Measurements from ENCODE around the gene CKS2.

The CKS2 gene

GRCh38 chr9:89353989-89354388 is 43.0 kb downstream of the CKS2 start:
- no peak for DNase-seq (ENCODE audit: low read depth)
- no peak overlapping the region for H3K4me3 ChIP-seq (ENCODE audit: low read depth, low read length)
- TF ChIP-seq MYC (IDR thresholded peaks at IDR 0.05; ENCODE audit: low read depth, low read length) (no peak), POLR2A (IDR thresholded peaks at IDR 0.05; ENCODE audit: extremely low read depth, insufficient read length) (no peak)
- TF ChIP-seq, protein P1, sequence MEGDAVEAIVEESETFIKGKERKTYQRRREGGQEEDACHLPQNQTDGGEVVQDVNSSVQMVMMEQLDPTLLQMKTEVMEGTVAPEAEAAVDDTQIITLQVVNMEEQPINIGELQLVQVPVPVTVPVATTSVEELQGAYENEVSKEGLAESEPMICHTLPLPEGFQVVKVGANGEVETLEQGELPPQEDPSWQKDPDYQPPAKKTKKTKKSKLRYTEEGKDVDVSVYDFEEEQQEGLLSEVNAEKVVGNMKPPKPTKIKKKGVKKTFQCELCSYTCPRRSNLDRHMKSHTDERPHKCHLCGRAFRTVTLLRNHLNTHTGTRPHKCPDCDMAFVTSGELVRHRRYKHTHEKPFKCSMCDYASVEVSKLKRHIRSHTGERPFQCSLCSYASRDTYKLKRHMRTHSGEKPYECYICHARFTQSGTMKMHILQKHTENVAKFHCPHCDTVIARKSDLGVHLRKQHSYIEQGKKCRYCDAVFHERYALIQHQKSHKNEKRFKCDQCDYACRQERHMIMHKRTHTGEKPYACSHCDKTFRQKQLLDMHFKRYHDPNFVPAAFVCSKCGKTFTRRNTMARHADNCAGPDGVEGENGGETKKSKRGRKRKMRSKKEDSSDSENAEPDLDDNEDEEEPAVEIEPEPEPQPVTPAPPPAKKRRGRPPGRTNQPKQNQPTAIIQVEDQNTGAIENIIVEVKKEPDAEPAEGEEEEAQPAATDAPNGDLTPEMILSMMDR (IDR thresholded peaks at IDR 0.05; ENCODE audit: low read depth, low read length) = no peak
- TF ChIP-seq, protein P2, sequence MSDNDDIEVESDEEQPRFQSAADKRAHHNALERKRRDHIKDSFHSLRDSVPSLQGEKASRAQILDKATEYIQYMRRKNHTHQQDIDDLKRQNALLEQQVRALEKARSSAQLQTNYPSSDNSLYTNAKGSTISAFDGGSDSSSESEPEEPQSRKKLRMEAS (IDR thresholded peaks at IDR 0.05; ENCODE audit: low read depth, low read length) = no peak

- no peak for TF ChIP-seq MYC (IDR thresholded peaks at IDR 0.05; ENCODE audit: low read depth, low read length)
- TF ChIP-seq, protein P1 (IDR thresholded peaks at IDR 0.05; ENCODE audit: low read depth, low read length) = no peak
- TF ChIP-seq, protein P2 (IDR thresholded peaks at IDR 0.05; ENCODE audit: low read depth, low read length) = no peak
- TF ChIP-seq POLR2A (IDR thresholded peaks at IDR 0.05; ENCODE audit: extremely low read depth, insufficient read length) = no peak
- no peak overlapping the region for H3K4me3 ChIP-seq (ENCODE audit: low read depth, low read length)
- DNase-seq (ENCODE audit: low read depth) = no peak
These were observed 43.5 kb downstream of the CKS2 start for GRCh38 chr9:89354471-89354870.

- no peak overlapping the region for H3K4me3 ChIP-seq (ENCODE audit: low read depth, low read length)
- TF ChIP-seq POLR2A (IDR thresholded peaks at IDR 0.05; ENCODE audit: extremely low read depth, insufficient read length) (no peak), MYC (IDR thresholded peaks at IDR 0.05; ENCODE audit: low read depth, low read length) (no peak)
- TF ChIP-seq, protein P1 (IDR thresholded peaks at IDR 0.05; ENCODE audit: low read depth, low read length) = no peak
- TF ChIP-seq, protein P2 (IDR thresholded peaks at IDR 0.05; ENCODE audit: low read depth, low read length) = no peak
- DNase-seq (ENCODE audit: low read depth) = no peak
These were observed 45.8 kb downstream of the CKS2 start for GRCh38 chr9:89356782-89357181.

- TF ChIP-seq MYC (IDR thresholded peaks at IDR 0.05; ENCODE audit: low read depth, low read length) (no peak), POLR2A (IDR thresholded peaks at IDR 0.05; ENCODE audit: extremely low read depth, insufficient read length) (no peak)
- TF ChIP-seq, protein P2 (IDR thresholded peaks at IDR 0.05; ENCODE audit: low read depth, low read length) = no peak
- TF ChIP-seq, protein P1 (IDR thresholded peaks at IDR 0.05; ENCODE audit: low read depth, low read length) = no peak
- H3K4me3 ChIP-seq (ENCODE audit: low read depth, low read length) = no peak overlapping the region
- DNase-seq (ENCODE audit: low read depth) = no peak
These were observed 46.6 kb downstream of the CKS2 start for GRCh38 chr9:89357331-89358197.

- no peak overlapping the region for H3K4me3 ChIP-seq (ENCODE audit: low read depth, low read length)
- TF ChIP-seq, protein P1 (IDR thresholded peaks at IDR 0.05; ENCODE audit: low read depth, low read length) = no peak
- no peak for TF ChIP-seq POLR2A (IDR thresholded peaks at IDR 0.05; ENCODE audit: extremely low read depth, insufficient read length)
- DNase-seq (ENCODE audit: low read depth) = no peak
These were observed 47.5 kb downstream of the CKS2 start for GRCh38 chr9:89358376-89358916.
